Measurements from ENCODE around the gene CD300LB. TPM values are rescaled to one million over a fixed set of nuclear protein-coding genes. Genes with fewer than 3 reads are reported as not detected.

Gene CD300LB
- polyA plus RNA-seq, 2 of the 4 experiments (the other 2 are of a cell fraction) = not detected

- TF ChIP-seq KDM1A (IDR thresholded peaks at IDR 0.05; ENCODE audit: low read depth) (no peak), PHF8 (IDR thresholded peaks at IDR 0.05; ENCODE audit: borderline replicate concordance, low read depth) (no peak), TFCP2L1 (CRISPR knock-in tag; IDR thresholded peaks at IDR 0.05) (no peak), HOXA7 (CRISPR knock-in tag; IDR thresholded peaks at IDR 0.05) (no peak), RFX5 (IDR thresholded peaks at IDR 0.05) (no peak), MAZ (IDR thresholded peaks at IDR 0.05; ENCODE audit: borderline replicate concordance, low read depth, low read length) (no peak)
These were observed 16.0 kb upstream of the CD300LB start (continued) for GRCh38 chr17:74547264-74547663.

DNA sequence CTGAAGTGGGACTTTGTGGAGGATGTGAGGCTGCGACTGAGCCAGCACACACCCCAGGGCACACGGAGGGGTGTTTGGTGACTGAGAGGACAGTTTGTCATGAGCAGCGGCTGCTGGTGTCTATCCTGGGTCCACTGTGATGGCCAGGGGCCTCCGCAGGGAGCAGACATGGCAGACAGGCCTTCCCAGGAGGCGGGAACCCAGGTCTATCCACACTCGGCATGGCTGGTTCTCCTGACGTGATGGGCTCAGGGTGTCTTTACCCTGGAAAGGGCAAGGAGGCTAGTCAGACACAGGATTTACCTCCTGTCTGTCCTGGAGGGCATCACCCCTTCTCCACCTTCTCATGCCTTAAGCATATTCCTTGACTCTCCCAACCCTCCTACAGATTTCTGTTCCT lies 15.3 kb upstream of the CD300LB start:
- TF ChIP-seq BHLHE40 (IDR thresholded peaks at IDR 0.05; ENCODE audit: low read depth, low read length) = no peak
- no peak for TF ChIP-seq ESRRA (IDR thresholded peaks at IDR 0.05; ENCODE audit: borderline replicate concordance, low read length)
- TF ChIP-seq HOXB5 (CRISPR knock-in tag; IDR thresholded peaks at IDR 0.05) = no peak
- TF ChIP-seq EP300 (IDR thresholded peaks at IDR 0.05) = no peak
- no peak for TF ChIP-seq ZNF302 (CRISPR knock-in tag; IDR thresholded peaks at IDR 0.05)
- ATAC-seq (no peak), DNase-seq (ENCODE audit: low read depth in 1 of 2, low spot score in 1 of 2) (no peak), FAIRE-seq (no peak)
- H3K9me3 ChIP-seq = no peaks in the 10 kb centered on the region
- no peaks in the 10 kb centered on the region for H3K4me1 ChIP-seq
- POLR2A ChIA-PET = no interaction called here
- 70% methylated on average over 7 of the region's 7 CpGs for WGBS (ENCODE audit: missing lambda C conversion rate)
- H3K4me2 ChIP-seq = no peak overlapping the region
- CTCF ChIA-PET = interaction anchor here (1.1 to 1.3 kb wide), 3 partner anchors 19 to 167 kb away, joined by 3 to 7 read pairs (median 4); no protein-coding TSS in a partner anchor
- H3K4me3 ChIP-seq = no peak overlapping the region
- no peak overlapping the region for H3K27ac ChIP-seq

DNA sequence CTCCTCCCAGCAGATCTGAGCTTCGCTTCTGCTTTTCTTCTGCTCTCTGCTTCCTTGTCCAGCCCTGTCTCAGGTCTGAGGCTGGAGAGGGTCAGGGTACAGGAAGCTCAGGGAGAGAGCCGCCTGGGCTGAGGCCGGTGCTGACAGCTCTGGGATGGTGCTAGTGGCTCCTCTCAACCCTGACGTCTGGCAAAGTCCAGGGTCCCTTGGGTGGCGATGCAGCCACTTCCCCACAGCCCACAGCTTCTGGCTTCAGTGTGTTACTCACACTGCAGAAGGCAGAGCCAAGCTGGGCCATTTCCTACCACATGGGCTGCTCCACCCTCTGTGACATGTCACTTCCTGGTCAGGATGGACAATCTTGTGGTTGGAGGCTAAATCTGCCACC lies 14.6 kb upstream of the CD300LB start, which contains the start of gene CD300C:
CD300C (minus strand) TSS at position 273 of the 388 bp plus-strand sequence. CDS start 333 bp downstream, outside the sequence.
- peak in 1 of 2 experiments; percentile 37; a peak in 3 of 6 replicates for ATAC-seq
- no peak for TF ChIP-seq RNF2 (IDR thresholded peaks at IDR 0.05; ENCODE audit: borderline replicate concordance, low read depth)
- TF ChIP-seq TP53 (CRISPR knock-in tag; IDR thresholded peaks at IDR 0.05) = no peak
- TF ChIP-seq ATOH8 (CRISPR knock-in tag; IDR thresholded peaks at IDR 0.05; ENCODE audit: low read depth) = no peak
- TF ChIP-seq NFE2L2 (conservative IDR thresholded peaks at IDR 0.05; ENCODE audit: low read length) = no peak
- TF ChIP-seq FOSB (CRISPR knock-in tag; IDR thresholded peaks at IDR 0.05) = no peak
- TF ChIP-seq JUN (IDR thresholded peaks at IDR 0.05) = no peak
- no peak for TF ChIP-seq HOXB5 (CRISPR knock-in tag; IDR thresholded peaks at IDR 0.05)
- no peak for TF ChIP-seq ELK1 (IDR thresholded peaks at IDR 0.05; ENCODE audit: low read depth, low read length)
- TF ChIP-seq RFX5 (IDR thresholded peaks at IDR 0.05) = no peak
- no peak for TF ChIP-seq TFCP2L1 (CRISPR knock-in tag; IDR thresholded peaks at IDR 0.05)
- no peak for TF ChIP-seq MYC (IDR thresholded peaks at IDR 0.05; ENCODE audit: borderline replicate concordance, low read length)
- TF ChIP-seq, protein P1, sequence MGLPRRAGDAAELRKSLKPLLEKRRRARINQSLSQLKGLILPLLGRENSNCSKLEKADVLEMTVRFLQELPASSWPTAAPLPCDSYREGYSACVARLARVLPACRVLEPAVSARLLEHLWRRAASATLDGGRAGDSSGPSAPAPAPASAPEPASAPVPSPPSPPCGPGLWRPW (IDR thresholded peaks at IDR 0.05) = no peak
- no peak for TF ChIP-seq RCOR1 (IDR thresholded peaks at IDR 0.05; ENCODE audit: low read depth, low read length)
- POLR2A ChIA-PET = no interaction called here
- no peak for FAIRE-seq
- Histone ChIP-seq H3K9me3 (no peaks in the 10 kb centered on the region), H3K4me3 (no peak within 1 kb of the TSS), H3K27ac (no peak within 1 kb of the TSS), H3K4me2 (no peak within 1 kb of the TSS), H3K4me1 (no peaks in the 10 kb centered on the region)
- DNase-seq (ENCODE audit: low read depth in 1 of 2, low spot score in 1 of 2) = no peak
- 68% methylated on average over 5 of the region's 5 CpGs for WGBS (ENCODE audit: missing lambda C conversion rate)
- CTCF ChIA-PET = interaction anchor here (0.7 to 1.3 kb wide), 5 partner anchors 20 to 166 kb away, joined by 3 to 7 read pairs (median 4); no protein-coding TSS in a partner anchor

Data from A549 (cell line).